Measurements from ENCODE around the gene MCCC1. TPM values are rescaled to one million over a fixed set of nuclear protein-coding genes. Genes with fewer than 3 reads are reported as not detected.
A peak's percentile ranks its signal among the peaks of the same experiment; 100 is the strongest.

The MCCC1 gene
- total RNA-seq, 4 donors from 2014 or later = 11.5 to 24.5 (median 20.6) TPM

GRCh38 chr3:183064475-183064874 lies 34.8 kb downstream of the MCCC1 start:
- intact Hi-C loops (cut with DNase I; ENCODE audit: low total_unique reads) = no loop called here
- no peak for DNase-seq

GRCh38 chr3:183061391-183062172 lies 37.7 kb downstream of the MCCC1 start:
- H3K9me3 ChIP-seq = no peaks in the 10 kb centered on the region
- in situ Hi-C loops (cut with MboI; ENCODE audit: low sequenced_read_pairs in 4 of 4) (no loop called here), intact Hi-C loops (cut with DNase I; ENCODE audit: low total_unique reads) (no loop called here)
- DNase-seq (no peak), ATAC-seq (peak; percentile 36 to 76)
- H3K27me3 ChIP-seq = no peaks in the 10 kb centered on the region
- H3K27ac ChIP-seq = no peak overlapping the region
- no peak for TF ChIP-seq POLR2A (IDR thresholded peaks at IDR 0.05)
- TF ChIP-seq CTCF (IDR thresholded peaks at IDR 0.05 in 4 of 5, conservative IDR thresholded peaks at IDR 0.05 in 1 of 5) = no peak
- H3K4me1 ChIP-seq = no peaks in the 10 kb centered on the region
- peaks cover 0 to 14% of the 10 kb centered on the region in 2 donors for H3K36me3 ChIP-seq
- no peak overlapping the region for H3K4me3 ChIP-seq

More at GRCh38 chr3:183064475-183064874, 34.8 kb downstream of the MCCC1 start:
- TF ChIP-seq POLR2A (IDR thresholded peaks at IDR 0.05) (no peak), CTCF (IDR thresholded peaks at IDR 0.05 in 4 of 5, conservative IDR thresholded peaks at IDR 0.05 in 1 of 5) (no peak)
- no peak overlapping the region for H3K4me3 ChIP-seq
- peaks cover 0 to 31% of the 10 kb centered on the region in 2 donors for H3K36me3 ChIP-seq
- ATAC-seq = no peak
- no peaks in the 10 kb centered on the region for H3K4me1 ChIP-seq
- in situ Hi-C loops (cut with MboI; ENCODE audit: low sequenced_read_pairs in 4 of 4) = no loop called here
- no peaks in the 10 kb centered on the region for H3K9me3 ChIP-seq
- H3K27me3 ChIP-seq = no peaks in the 10 kb centered on the region
- H3K27ac ChIP-seq = no peak overlapping the region

GRCh38 chr3:183058351-183058750 lies 40.9 kb downstream of the MCCC1 start:
- H3K36me3 ChIP-seq = peaks cover 0 to 28% of the 10 kb centered on the region in 2 donors
- H3K27me3 ChIP-seq = no peaks in the 10 kb centered on the region
- H3K4me3 ChIP-seq = no peak overlapping the region
- DNase-seq = no peak
- in situ Hi-C loops (cut with MboI; ENCODE audit: low sequenced_read_pairs in 4 of 4) (no loop called here), intact Hi-C loops (cut with DNase I; ENCODE audit: low total_unique reads) (no loop called here)
- no peaks in the 10 kb centered on the region for H3K4me1 ChIP-seq
- no peak overlapping the region for H3K27ac ChIP-seq
- H3K9me3 ChIP-seq = no peaks in the 10 kb centered on the region
- TF ChIP-seq CTCF (IDR thresholded peaks at IDR 0.05 in 4 of 5, conservative IDR thresholded peaks at IDR 0.05 in 1 of 5) (no peak), POLR2A (IDR thresholded peaks at IDR 0.05) (no peak)
- ATAC-seq = no peak

- in situ Hi-C loops (cut with MboI; ENCODE audit: low sequenced_read_pairs in 4 of 4) = no loop called here
- H3K36me3 ChIP-seq = peaks cover 0 to 28% of the 10 kb centered on the region in 2 donors
- DNase-seq (no peak), ATAC-seq (no peak)
- TF ChIP-seq CTCF (IDR thresholded peaks at IDR 0.05 in 4 of 5, conservative IDR thresholded peaks at IDR 0.05 in 1 of 5) (no peak), POLR2A (IDR thresholded peaks at IDR 0.05) (no peak)
- H3K4me3 ChIP-seq = no peak overlapping the region
- no peaks in the 10 kb centered on the region for H3K9me3 ChIP-seq
- H3K27me3 ChIP-seq = no peaks in the 10 kb centered on the region
- H3K4me1 ChIP-seq = peaks cover 0 to 5% of the 10 kb centered on the region in 2 donors
- intact Hi-C loops (cut with DNase I; ENCODE audit: low total_unique reads) = no loop called here
- no peak overlapping the region for H3K27ac ChIP-seq
These were observed 48.6 kb downstream of the MCCC1 start for GRCh38 chr3:183050706-183051105.

All from gastrocnemius medialis (tissue), 4 donors.